Endometrium (tissue), 2 donors: ENCODE results near the gene CFAP161.
"Not testable (repeated sequence)": the region's sequence is repeated elsewhere in the genome, so short reads cannot be mapped to it uniquely, and the experiment has no call there.

Experiments
- FAIRE-seq: peaks from 2 replicates; lab custom pipeline; 2012; peaks lifted over from hg19 to GRCh38; lab: Jason Lieb, UNC
- donor health status: control.
- donor health status: control.

CFAP161 gene

GRCh38 chr15:81107889-81108288 lies 26.2 kb upstream of the CFAP161 start:
- FAIRE-seq: no peak

GRCh38 chr15:81108427-81108826 lies 25.6 kb upstream of the CFAP161 start:
- FAIRE-seq: no peak

GRCh38 chr15:81111018-81111417 lies 23.1 kb upstream of the CFAP161 start:
- no peak for FAIRE-seq

- peak; percentile 87 for FAIRE-seq
These were observed 22.3 kb upstream of the CFAP161 start for GRCh38 chr15:81111510-81112470.

GRCh38 chr15:81113204-81113657 lies 20.8 kb upstream of the CFAP161 start:
- FAIRE-seq: no peak

- FAIRE-seq: no peak
These were observed 20.2 kb upstream of the CFAP161 start for GRCh38 chr15:81113861-81114291.

GRCh38 chr15:81115054-81115939 lies 18.8 kb upstream of the CFAP161 start:
- FAIRE-seq: no peak

GRCh38 chr15:81117136-81117535 lies 16.9 kb upstream of the CFAP161 start:
- no peak for FAIRE-seq

GRCh38 chr15:81117581-81117980 lies 16.5 kb upstream of the CFAP161 start:
- FAIRE-seq: no peak

GRCh38 chr15:81118361-81118760 lies 15.7 kb upstream of the CFAP161 start:
- no peak for FAIRE-seq

- no peak for FAIRE-seq
These were observed 14.0 kb upstream of the CFAP161 start for GRCh38 chr15:81120069-81120468.

- no peak for FAIRE-seq
These were observed 7.2 kb upstream of the CFAP161 start for GRCh38 chr15:81126892-81127291.

- FAIRE-seq: not testable (repeated sequence)
These were observed 7.4 kb downstream of the CFAP161 start for GRCh38 chr15:81141478-81141877.

GRCh38 chr15:81146006-81146405 lies 11.9 kb downstream of the CFAP161 start:
- no peak for FAIRE-seq

- no peak for FAIRE-seq
These were observed 12.4 kb downstream of the CFAP161 start for GRCh38 chr15:81146466-81146865.

GRCh38 chr15:81151389-81151788 lies 17.3 kb downstream of the CFAP161 start:
- FAIRE-seq: no peak

- no peak for FAIRE-seq
These were observed 18.3 kb downstream of the CFAP161 start for GRCh38 chr15:81152339-81152738.

- no peak for FAIRE-seq
These were observed 18.7 kb downstream of the CFAP161 start for GRCh38 chr15:81152799-81153198.

- no peak for FAIRE-seq
These were observed 21.5 kb downstream of the CFAP161 start for GRCh38 chr15:81155375-81156218.

GRCh38 chr15:81156324-81156723 lies 22.3 kb downstream of the CFAP161 start:
- no peak for FAIRE-seq

- peak; percentile 8 for FAIRE-seq
These were observed 23.3 kb downstream of the CFAP161 start for GRCh38 chr15:81157195-81157938.
